GM12801 (cell line): ENCODE results near the gene CA5A.

Source experiments
- TF ChIP-seq, protein P1 (sequence below): IDR thresholded peaks from one replicate; pipeline ENCODE4 v1.5.1; 2011; ENCODE audit warnings: control low read depth; ENCODE audit not compliant: insufficient read length; ENCODE audit errors: extremely low read depth

CA5A gene

DNA sequence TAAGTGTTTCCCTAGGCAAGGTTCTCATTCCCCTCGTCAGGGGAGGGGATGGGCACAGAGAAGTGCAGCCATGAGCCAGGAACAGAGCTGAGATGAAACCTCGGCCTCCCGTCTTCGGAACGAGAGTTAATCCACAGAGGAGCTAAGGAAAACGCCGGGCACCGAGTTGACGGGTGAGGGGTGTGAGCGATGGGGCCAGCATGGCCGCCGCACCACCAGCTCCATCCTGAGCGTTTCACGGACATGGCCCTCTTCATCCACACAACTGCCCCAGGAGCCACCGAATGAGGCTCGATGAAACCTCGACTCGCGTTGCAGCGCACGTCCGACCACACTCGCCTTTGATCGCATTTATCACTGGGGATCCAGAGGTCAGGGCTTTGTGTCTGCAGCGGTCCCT lies 21.5 kb downstream of the CA5A start:
- TF ChIP-seq, protein P1, sequence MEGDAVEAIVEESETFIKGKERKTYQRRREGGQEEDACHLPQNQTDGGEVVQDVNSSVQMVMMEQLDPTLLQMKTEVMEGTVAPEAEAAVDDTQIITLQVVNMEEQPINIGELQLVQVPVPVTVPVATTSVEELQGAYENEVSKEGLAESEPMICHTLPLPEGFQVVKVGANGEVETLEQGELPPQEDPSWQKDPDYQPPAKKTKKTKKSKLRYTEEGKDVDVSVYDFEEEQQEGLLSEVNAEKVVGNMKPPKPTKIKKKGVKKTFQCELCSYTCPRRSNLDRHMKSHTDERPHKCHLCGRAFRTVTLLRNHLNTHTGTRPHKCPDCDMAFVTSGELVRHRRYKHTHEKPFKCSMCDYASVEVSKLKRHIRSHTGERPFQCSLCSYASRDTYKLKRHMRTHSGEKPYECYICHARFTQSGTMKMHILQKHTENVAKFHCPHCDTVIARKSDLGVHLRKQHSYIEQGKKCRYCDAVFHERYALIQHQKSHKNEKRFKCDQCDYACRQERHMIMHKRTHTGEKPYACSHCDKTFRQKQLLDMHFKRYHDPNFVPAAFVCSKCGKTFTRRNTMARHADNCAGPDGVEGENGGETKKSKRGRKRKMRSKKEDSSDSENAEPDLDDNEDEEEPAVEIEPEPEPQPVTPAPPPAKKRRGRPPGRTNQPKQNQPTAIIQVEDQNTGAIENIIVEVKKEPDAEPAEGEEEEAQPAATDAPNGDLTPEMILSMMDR = no peak

DNA sequence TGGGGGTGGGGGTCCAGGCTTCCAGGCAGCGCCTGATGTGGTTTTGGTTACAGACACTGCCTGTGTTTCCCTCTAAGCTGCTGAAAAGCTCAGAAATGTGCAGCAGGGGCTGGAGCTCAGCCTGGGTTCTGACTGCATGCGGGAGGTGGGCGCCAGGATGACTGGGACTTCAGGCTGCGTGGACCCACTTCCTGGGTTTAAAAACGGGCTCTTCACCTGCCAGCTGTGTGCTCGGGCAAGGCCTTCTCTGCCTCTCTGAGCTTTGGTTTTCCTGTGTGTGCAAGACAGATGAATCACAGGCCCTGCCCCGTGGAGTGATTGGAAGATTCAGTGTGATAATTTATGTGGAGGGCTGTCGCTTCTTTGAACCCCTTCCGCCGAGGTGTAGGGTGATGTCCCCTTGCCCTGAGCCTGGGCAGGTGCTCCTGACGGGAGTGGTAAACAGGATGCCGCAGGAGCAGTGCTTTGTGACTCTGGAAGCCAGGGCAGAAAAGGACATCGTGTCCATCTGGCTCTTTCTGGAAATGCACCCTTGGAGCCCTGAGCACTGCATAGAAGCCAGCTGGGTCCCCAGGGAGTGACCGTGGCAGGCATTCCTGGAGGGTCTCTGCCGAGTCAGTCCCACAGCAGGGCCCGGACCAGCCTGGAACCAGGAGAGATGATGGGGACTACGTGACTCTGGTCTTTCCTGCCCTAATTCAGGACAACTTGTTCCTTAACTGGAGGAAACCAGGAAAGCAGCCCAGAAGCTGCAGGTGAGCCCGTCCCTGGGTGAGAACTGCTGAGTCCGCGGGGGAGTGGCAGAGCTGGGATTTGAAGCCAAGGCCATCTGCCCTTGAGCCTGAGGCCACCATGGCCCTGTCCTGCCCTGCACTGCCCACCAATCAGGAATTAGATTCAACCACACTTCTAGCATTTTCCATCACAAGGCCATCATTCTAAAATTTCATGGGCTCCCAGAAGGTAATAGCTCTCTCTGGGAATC lies 38.5 kb downstream of the CA5A start:
- TF ChIP-seq, protein P1 = no peak

DNA sequence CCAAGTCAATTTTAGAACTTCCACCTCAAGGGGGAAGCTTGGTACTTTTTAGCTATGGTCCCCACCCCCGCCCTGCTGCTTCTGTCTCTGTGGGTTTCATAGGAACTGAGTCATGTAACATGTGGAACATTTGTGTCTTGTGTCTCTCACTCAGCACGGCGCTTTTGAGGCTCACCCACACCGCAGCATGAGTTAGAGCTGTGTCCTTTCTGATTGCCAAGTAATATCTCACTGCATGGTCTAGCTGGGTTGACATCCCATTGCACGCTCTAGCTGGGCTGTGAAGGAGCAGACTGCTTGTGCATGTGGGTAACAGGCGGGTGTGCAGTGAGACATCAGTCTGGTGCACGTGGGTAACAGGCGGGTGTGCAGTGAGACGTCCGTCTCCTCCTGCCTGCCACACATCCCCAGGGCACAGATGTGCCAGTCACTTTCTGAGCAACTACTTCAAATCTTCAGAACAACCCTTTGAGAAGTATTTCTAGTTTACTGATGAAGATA lies 40.6 kb downstream of the CA5A start:
- TF ChIP-seq, protein P1 = no peak

DNA sequence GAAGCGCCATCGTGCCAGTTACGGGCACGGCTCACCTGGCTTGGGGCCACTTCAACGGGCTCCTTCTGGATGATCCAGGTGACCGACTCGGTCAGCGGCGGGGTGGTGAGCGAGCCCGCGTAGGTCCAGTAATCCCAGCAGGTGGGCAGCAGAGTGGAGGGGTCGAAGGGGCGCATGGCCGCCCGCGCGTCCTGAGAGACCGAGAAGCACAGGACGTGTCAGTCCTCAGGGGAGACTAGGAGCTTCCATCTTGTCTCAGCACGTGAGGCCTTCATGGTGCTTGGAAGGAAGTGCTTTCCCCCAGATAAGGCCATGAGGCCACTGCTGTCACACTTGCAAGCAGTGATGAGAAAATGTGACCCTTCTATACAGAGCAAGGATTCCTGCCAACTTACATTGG lies 44.6 kb downstream of the CA5A start:
- TF ChIP-seq, protein P1 = no peak

DNA sequence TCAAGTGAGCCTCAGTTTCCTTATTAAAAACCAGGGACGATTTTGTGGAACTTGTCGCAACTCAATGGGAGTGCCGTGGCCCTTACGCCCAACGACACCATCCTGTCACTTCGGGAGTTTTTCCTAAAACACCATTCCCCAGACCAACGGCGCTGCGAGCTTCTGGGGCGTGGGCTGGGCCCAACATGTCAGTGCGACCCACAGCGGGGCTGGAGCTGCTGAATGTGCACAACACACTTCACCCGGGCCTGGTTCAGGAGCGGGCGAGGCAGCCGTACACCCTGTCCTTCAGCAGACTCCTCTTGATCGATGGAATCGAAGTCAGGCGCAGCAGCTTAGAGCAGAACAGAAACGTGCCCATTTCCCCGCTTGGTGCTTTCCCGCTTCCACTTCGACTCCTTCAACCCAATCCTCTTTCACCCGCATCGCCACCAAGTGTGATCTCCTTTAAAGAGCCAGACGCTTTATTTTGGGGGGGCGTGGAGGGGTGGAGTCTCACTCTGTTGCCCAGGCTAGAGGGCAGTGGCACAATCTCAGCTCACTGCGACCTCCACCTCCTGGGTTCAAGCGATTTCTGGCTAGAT lies 53.8 kb downstream of the CA5A start:
- TF ChIP-seq, protein P1 = no peak

DNA sequence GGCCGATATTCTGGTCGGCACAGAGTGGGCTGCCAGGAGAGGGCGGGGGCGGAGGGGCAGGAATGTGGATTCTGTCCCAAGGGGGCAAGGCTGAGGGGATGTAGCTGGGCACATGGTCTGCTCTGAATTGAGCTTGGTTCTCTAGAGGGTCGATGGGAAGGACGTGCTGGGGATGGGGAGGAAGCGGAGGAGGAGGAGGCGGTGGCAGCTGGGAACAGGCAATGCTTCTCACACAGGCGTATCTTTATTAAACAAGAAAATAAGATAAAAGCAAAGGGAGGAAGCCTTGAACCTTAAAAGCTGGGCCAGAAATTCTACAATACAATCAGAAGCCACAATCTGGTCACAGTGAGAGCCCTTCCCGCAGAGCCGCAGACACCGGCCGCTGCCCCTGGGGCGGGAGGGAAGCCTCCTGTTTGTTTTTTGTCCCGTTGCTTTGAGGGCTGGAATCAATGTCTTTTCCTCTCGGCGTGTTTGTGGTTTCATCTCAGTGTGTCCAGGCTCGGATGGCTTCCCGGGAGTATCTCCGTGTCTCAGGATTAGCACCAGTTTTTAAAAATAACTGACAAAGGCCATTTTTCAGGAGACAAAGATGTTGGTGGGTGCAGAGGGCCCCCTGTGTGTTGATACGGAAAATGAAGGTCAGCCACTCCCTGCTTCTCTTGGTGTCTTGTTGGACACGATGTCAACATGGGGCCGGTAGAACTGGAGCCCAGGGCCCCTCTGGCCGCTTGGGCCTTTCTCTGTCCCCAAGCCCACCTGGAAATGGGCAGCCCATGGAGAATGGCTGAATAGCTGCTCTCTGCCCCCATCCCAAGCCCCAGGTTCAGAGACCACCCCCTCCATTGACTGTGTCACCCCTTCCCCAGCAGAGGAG lies 54.8 kb downstream of the CA5A start:
- TF ChIP-seq, protein P1 = no peak
